ENCODE results near the gene FBXO21.

Gene FBXO21

GRCh38 chr12:117093918-117094630 lies 96.2 kb downstream of the FBXO21 start:
- TF ChIP-seq, protein P1, sequence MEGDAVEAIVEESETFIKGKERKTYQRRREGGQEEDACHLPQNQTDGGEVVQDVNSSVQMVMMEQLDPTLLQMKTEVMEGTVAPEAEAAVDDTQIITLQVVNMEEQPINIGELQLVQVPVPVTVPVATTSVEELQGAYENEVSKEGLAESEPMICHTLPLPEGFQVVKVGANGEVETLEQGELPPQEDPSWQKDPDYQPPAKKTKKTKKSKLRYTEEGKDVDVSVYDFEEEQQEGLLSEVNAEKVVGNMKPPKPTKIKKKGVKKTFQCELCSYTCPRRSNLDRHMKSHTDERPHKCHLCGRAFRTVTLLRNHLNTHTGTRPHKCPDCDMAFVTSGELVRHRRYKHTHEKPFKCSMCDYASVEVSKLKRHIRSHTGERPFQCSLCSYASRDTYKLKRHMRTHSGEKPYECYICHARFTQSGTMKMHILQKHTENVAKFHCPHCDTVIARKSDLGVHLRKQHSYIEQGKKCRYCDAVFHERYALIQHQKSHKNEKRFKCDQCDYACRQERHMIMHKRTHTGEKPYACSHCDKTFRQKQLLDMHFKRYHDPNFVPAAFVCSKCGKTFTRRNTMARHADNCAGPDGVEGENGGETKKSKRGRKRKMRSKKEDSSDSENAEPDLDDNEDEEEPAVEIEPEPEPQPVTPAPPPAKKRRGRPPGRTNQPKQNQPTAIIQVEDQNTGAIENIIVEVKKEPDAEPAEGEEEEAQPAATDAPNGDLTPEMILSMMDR (IDR thresholded peaks at IDR 0.05; ENCODE audit: low read depth, low read length) = no peak
- no peak for DNase-seq (ENCODE audit: extremely low read depth, low read depth)

GRCh38 chr12:117093431-117093830 lies 96.8 kb downstream of the FBXO21 start:
- TF ChIP-seq, protein P1 (IDR thresholded peaks at IDR 0.05; ENCODE audit: low read depth, low read length) = no peak
- DNase-seq (ENCODE audit: extremely low read depth, low read depth) = no peak

- TF ChIP-seq, protein P1 (IDR thresholded peaks at IDR 0.05; ENCODE audit: low read depth, low read length) = no peak
Observed at GRCh38 chr12:117092886-117093285, 97.4 kb downstream of the FBXO21 start.

DNA sequence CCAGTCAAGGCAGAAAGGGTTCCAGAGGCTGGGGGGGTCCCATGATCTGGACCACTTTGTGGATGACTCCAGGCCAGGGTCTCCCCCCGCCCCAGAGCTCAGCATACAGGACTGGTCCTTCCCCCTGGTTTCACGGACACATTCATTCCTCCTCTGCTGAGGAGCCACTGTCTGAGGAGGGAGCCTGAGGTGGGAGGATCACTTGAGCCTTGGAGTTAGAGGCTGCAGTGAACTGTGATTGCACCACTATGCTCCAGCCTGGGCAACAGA lies 97.8 kb downstream of the FBXO21 start:
- TF ChIP-seq, protein P1 (IDR thresholded peaks at IDR 0.05; ENCODE audit: low read depth, low read length) = no peak
- no peak for DNase-seq (ENCODE audit: extremely low read depth, low read depth)

More at GRCh38 chr12:117092886-117093285, 97.4 kb downstream of the FBXO21 start:
- no peak for DNase-seq (ENCODE audit: extremely low read depth, low read depth)

All from AG09319 (cell line).